Psoas muscle (tissue), 8 donors: Measurements from ENCODE around the gene NMD3. TPM values are rescaled to one million over a fixed set of nuclear protein-coding genes. Genes with fewer than 3 reads are reported as not detected.

ENCODE experiments used
- ATAC-seq, 4 donors: fragments of 200-7000 bp; cut with Tn5 transposase; one replicate each; pipeline ENCODE4 v1.9.1; 2020; ENCODE audit warnings: moderate library complexity in 3 of 4, mild to moderate bottlenecking in 2 of 4
- DNase-seq, 2 donors: peaks; one replicate each; pipeline ENCODE4 v3.0.0-alpha.2; 2020
- H3K27ac ChIP-seq: fragments of 200-600 bp; one replicate; pipeline ENCODE4 v1.8.0; 2022
- H3K27me3 ChIP-seq, 3 donors: fragments of 200-600 bp in 1 of 3; one replicate each; pipeline versions ENCODE4 v1.6.1 to v1.8.0; 2013 to 2022; ENCODE audit warnings: low read length in 2 of 3, mild to moderate bottlenecking in 2 of 3, moderate library complexity in 1 of 3; ENCODE audit not compliant: insufficient read depth in 3 of 3
- H3K36me3 ChIP-seq, 2 donors: fragments of 200-600 bp in 1 of 2; one replicate each; pipeline versions ENCODE4 v1.6.1 to v1.8.0; 2013 to 2022; ENCODE audit warnings: low read depth in 1 of 2, mild to moderate bottlenecking in 1 of 2, moderate library complexity in 1 of 2; ENCODE audit not compliant: insufficient read depth in 1 of 2
- H3K4me1 ChIP-seq: fragments of 200-600 bp; one replicate; pipeline ENCODE4 v1.8.0; 2022
- H3K4me3 ChIP-seq: fragments of 200-600 bp; one replicate; pipeline ENCODE4 v1.8.0; 2022; ENCODE audit warnings: mild to moderate bottlenecking
- H3K9me3 ChIP-seq: fragments of 200-600 bp; one replicate; pipeline ENCODE4 v1.8.0; 2022
- CTCF ChIP-seq: fragments of 200-600 bp; IDR thresholded peaks from one replicate; pipeline ENCODE4 v1.8.0; 2022; ENCODE audit warnings: antibody characterized with exemption
- WGBS, 3 donors: extraction: QIAGEN DNeasy Blood & Tissue Kit; methylation state at CpG; one replicate each; pipeline versions ENCODE4 v1.1.6 to v1.1.7; 2013; 5-methylcytosine and 5-hydroxymethylcytosine counted together
- intact Hi-C, 2 donors: fragments of 100-400 bp; cut with DNase I; formaldehyde crosslinking; loops; one replicate each; pipeline versions ENCODE4 v1.11.0 to v1.14.2; 2022
- polyA plus RNA-seq, 3 donors: library from polyadenylated mRNA; stranded (reverse); fragments of 200-250 nt; gene quantifications; one replicate each; pipeline ENCODE4 v1.2.3, GENCODE V29; 2013
- total RNA-seq, 4 donors: library from RNA; stranded (reverse); fragmentation: NEBNext Ultra II Directional in 2 of 4; extraction: Animal tissue kit (Norgen Biotek cat#: 25700) in 2 of 4; gene quantifications; one replicate each; pipeline versions ENCODE4 v1.2.1 to v1.2.4, GENCODE V29; 2021 to 2023
- donor health status: healthy with polysubstance abuse.
- donor health status: DM: no; HTN: no; CAD: no; lungs with moderate emphysema.
- donor health status: Bipolar disorder and iron deficiency.
- donor health status: healthy.
- donor health status: DM: yes; HTN: yes; CAD: no.
- donor health status: DM: no; HTN: no; CAD: no.
- donor health status: DM: no; HTN: no; CAD: no.
- donor health status: DM: yes; HTN: yes; CAD: no.

NMD3 gene
- total and polyA plus RNA-seq, 7 donors = 19.1 to 53.4 (median 30.7) TPM

GRCh38 chr3:161208931-161209330, 12.2 kb upstream of the NMD3 start:
- intact Hi-C loops = no loop called here
- no peak for ATAC-seq
- Histone ChIP-seq H3K9me3 (no peaks in the 10 kb centered on the region), H3K4me3 (no peak overlapping the region), H3K27me3 (no peaks in the 10 kb centered on the region), H3K4me1 (no peaks in the 10 kb centered on the region), H3K36me3 (no peaks in the 10 kb centered on the region), H3K27ac (no peak overlapping the region)
- DNase-seq = no peak
- TF ChIP-seq CTCF = no peak
- WGBS, 3 donors = 84 to 93% (median 88%) methylated on average over 4 of the region's 4 CpGs

- H3K36me3 ChIP-seq = no peaks in the 10 kb centered on the region
- intact Hi-C loops = no loop called here
- no peak for TF ChIP-seq CTCF
- 76 to 80% (median 78%) methylated on average over 3 of the region's 3 CpGs for WGBS, 3 donors
- DNase-seq (no peak), ATAC-seq (no peak)
- H3K9me3 ChIP-seq = no peaks in the 10 kb centered on the region
- H3K4me3 ChIP-seq = no peak overlapping the region
- no peak overlapping the region for H3K27ac ChIP-seq
- no peaks in the 10 kb centered on the region for H3K4me1 ChIP-seq
- H3K27me3 ChIP-seq = no peaks in the 10 kb centered on the region
Measured at GRCh38 chr3:161212171-161212771, 8.8 kb upstream of the NMD3 start.

GRCh38 chr3:161212906-161213305, 8.2 kb upstream of the NMD3 start:
- intact Hi-C loops = no loop called here
- no peaks in the 10 kb centered on the region for H3K4me1 ChIP-seq
- H3K4me3 ChIP-seq = no peak overlapping the region
- H3K9me3 ChIP-seq = no peaks in the 10 kb centered on the region
- no peaks in the 10 kb centered on the region for H3K27me3 ChIP-seq
- ATAC-seq (no peak), DNase-seq (no peak)
- no peak overlapping the region for H3K27ac ChIP-seq
- TF ChIP-seq CTCF = no peak
- no peaks in the 10 kb centered on the region for H3K36me3 ChIP-seq

GRCh38 chr3:161213644-161214043, 7.5 kb upstream of the NMD3 start:
- no peak overlapping the region for H3K27ac ChIP-seq
- ATAC-seq (no peak), DNase-seq (no peak)
- H3K9me3 ChIP-seq = no peaks in the 10 kb centered on the region
- intact Hi-C loops = no loop called here
- no peak overlapping the region for H3K4me3 ChIP-seq
- H3K4me1 ChIP-seq = no peaks in the 10 kb centered on the region
- H3K36me3 ChIP-seq = no peaks in the 10 kb centered on the region
- no peaks in the 10 kb centered on the region for H3K27me3 ChIP-seq
- TF ChIP-seq CTCF = no peak
- WGBS, 3 donors = 57 to 66% (median 63%) methylated on average over 4 of the region's 4 CpGs

- Histone ChIP-seq H3K27me3 (no peaks in the 10 kb centered on the region), H3K9me3 (no peaks in the 10 kb centered on the region), H3K36me3 (no peaks in the 10 kb centered on the region), H3K27ac (no peak overlapping the region), H3K4me3 (no peak overlapping the region), H3K4me1 (no peaks in the 10 kb centered on the region)
- WGBS, 3 donors = 88 to 94% (median 90%) methylated on average over 4 of the region's 4 CpGs
- no peak for DNase-seq
- TF ChIP-seq CTCF = no peak
- no peak for ATAC-seq
- intact Hi-C loops = no loop called here
Measured at GRCh38 chr3:161215185-161215584, 5.9 kb upstream of the NMD3 start.
